Trophoblast cell (in vitro differentiated cells and primary cell): ENCODE results near the gene ASS1.

ENCODE experiments used
- DNase-seq, 2 donors: peaks; one replicate each; pipeline ENCODE4 v3.0.0-alpha.2; 2016
- H2AFZ ChIP-seq: 2 replicates; pipeline ENCODE4 v1.6.1; 2013; ENCODE audit warnings: low read length, moderate library complexity, mild to moderate bottlenecking; ENCODE audit not compliant: insufficient read depth, poor library complexity
- H2AK5ac ChIP-seq: 2 replicates; pipeline ENCODE4 v1.6.1; 2013; ENCODE audit warnings: mild to moderate bottlenecking, low read length
- H2BK120ac ChIP-seq: 2 replicates; pipeline ENCODE4 v1.6.1; 2013; ENCODE audit warnings: low read length, mild to moderate bottlenecking, moderate library complexity; ENCODE audit not compliant: insufficient read depth, poor library complexity
- H2BK12ac ChIP-seq: 2 replicates; pipeline ENCODE4 v1.6.1; 2013; ENCODE audit warnings: mild to moderate bottlenecking, low read length, moderate library complexity
- H2BK5ac ChIP-seq: 2 replicates; pipeline ENCODE4 v1.6.1; 2013; ENCODE audit warnings: low read length, low read depth, moderate library complexity, mild to moderate bottlenecking; ENCODE audit not compliant: poor library complexity
- H3K14ac ChIP-seq: 2 replicates; pipeline ENCODE4 v1.6.1; 2013; ENCODE audit warnings: mild to moderate bottlenecking, low read length
- H3K18ac ChIP-seq: 2 replicates; pipeline ENCODE4 v1.6.1; 2013; ENCODE audit warnings: mild to moderate bottlenecking, low read length
- H3K23ac ChIP-seq: 2 replicates; pipeline ENCODE4 v1.6.1; 2013; ENCODE audit warnings: low read length
- H3K27ac ChIP-seq: 2 replicates; pipeline ENCODE4 v1.5.1; 2013; ENCODE audit warnings: low read depth, mild to moderate bottlenecking, inconsistent platforms, low read length, moderate library complexity
- H3K27me3 ChIP-seq: 2 replicates; pipeline ENCODE4 v1.6.1; 2013; ENCODE audit warnings: inconsistent platforms, mild to moderate bottlenecking, low read length, moderate library complexity; ENCODE audit not compliant: insufficient read depth
- H3K36me3 ChIP-seq, 2 experiments: 1 replicate in 1 of 2; 2 replicates in 1 of 2; pipeline ENCODE4 v1.6.1; 2013; ENCODE audit warnings: low read length in 2 of 2, mild to moderate bottlenecking in 2 of 2, moderate library complexity in 1 of 2; ENCODE audit not compliant: insufficient read depth in 2 of 2, control insufficient read depth in 1 of 2
- H3K4ac ChIP-seq: 2 replicates; pipeline ENCODE4 v1.6.1; 2013; ENCODE audit warnings: low read depth, mild to moderate bottlenecking, low read length, moderate library complexity
- H3K4me1 ChIP-seq, 2 experiments: 1 replicate in 1 of 2; 2 replicates in 1 of 2; pipeline ENCODE4 v1.6.1; 2013; ENCODE audit warnings: low read length in 2 of 2, mild to moderate bottlenecking in 2 of 2, moderate library complexity in 1 of 2; ENCODE audit not compliant: insufficient read depth in 2 of 2, control insufficient read depth in 1 of 2
- H3K4me2 ChIP-seq: 2 replicates; pipeline ENCODE4 v1.6.1; 2013; ENCODE audit warnings: inconsistent platforms, mild to moderate bottlenecking, low read length, moderate library complexity
- H3K4me3 ChIP-seq: 2 replicates; pipeline ENCODE4 v1.5.1; 2013; ENCODE audit warnings: mild to moderate bottlenecking, low read depth, low read length, inconsistent platforms
- H3K79me1 ChIP-seq: one replicate; pipeline ENCODE4 v1.6.1; 2013; ENCODE audit warnings: low read length
- H3K79me2 ChIP-seq: 2 replicates; pipeline ENCODE4 v1.6.1; 2013; ENCODE audit warnings: low read length, mild to moderate bottlenecking; ENCODE audit not compliant: control insufficient read depth, insufficient read depth, poor library complexity
- H3K9ac ChIP-seq: 2 replicates; pipeline ENCODE4 v1.6.1; 2013; ENCODE audit warnings: mild to moderate bottlenecking, low read length
- H3K9me3 ChIP-seq: 2 replicates; pipeline ENCODE4 v1.6.1; 2013; ENCODE audit warnings: low read depth, mild to moderate bottlenecking, control low read depth, inconsistent platforms, low read length; ENCODE audit not compliant: insufficient read depth
- H4K12ac ChIP-seq: 2 replicates; pipeline ENCODE4 v1.6.1; 2013; ENCODE audit warnings: low read depth, mild to moderate bottlenecking, low read length, moderate library complexity
- H4K8ac ChIP-seq: 2 replicates; pipeline ENCODE4 v1.6.1; 2013; ENCODE audit warnings: low read depth, mild to moderate bottlenecking, low read length, moderate library complexity
- H4K91ac ChIP-seq: one replicate; pipeline ENCODE4 v1.6.1; 2013; ENCODE audit warnings: low read depth, mild to moderate bottlenecking, low read length, moderate library complexity
- WGBS: extraction: QIAGEN DNeasy Blood & Tissue Kit; methylation state at CpG from one replicate; pipeline ENCODE4 v1.1.7; 2013; ENCODE audit warnings: missing lambda C conversion rate; ENCODE audit not compliant: insufficient read length, insufficient coverage; ENCODE audit errors: extremely low coverage; 5-methylcytosine and 5-hydroxymethylcytosine counted together

ASS1 gene

DNA sequence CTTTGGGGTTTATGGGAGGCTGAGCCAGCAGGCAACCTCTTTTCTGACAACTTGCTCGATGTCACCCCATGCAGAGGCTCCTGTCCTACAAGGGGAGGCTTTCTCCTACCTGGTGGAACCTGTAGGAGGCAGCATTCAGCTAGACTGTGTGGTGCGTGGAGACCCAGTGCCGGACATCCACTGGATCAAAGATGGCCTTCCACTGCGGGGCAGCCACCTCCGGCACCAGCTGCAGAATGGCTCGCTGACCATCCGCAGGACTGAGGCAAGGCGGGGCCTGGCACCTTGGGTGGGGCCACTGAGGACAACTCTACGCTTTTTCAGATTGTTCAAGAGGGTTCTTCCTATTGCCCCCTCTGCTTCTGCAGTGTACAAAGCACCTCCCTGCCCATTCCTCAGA, 36.1 kb upstream of the ASS1 start:
- Histone ChIP-seq H2AFZ (no peak overlapping the region), H3K9me3 (peaks cover 6% of the 10 kb centered on the region), H3K79me2 (no peaks in the 10 kb centered on the region), H3K4me2 (no peak overlapping the region), H4K8ac (no peak overlapping the region), H2BK120ac (no peak overlapping the region), H3K9ac (no peak overlapping the region), H3K23ac (no peak overlapping the region), H3K79me1 (no peaks in the 10 kb centered on the region), H3K14ac (no peak overlapping the region), H3K4me3 (no peak overlapping the region), H2BK12ac (no peak overlapping the region), H3K27me3 (no peaks in the 10 kb centered on the region), H3K4me1 (no peaks in the 10 kb centered on the region), H3K18ac (no peak overlapping the region), H2BK5ac (no peak overlapping the region), H4K12ac (no peak overlapping the region), H4K91ac (no peak overlapping the region), H3K4ac (no peak overlapping the region), H3K36me3 (no peaks in the 10 kb centered on the region), H3K27ac (no peak overlapping the region), H2AK5ac (no peak overlapping the region)
- WGBS, result no CpG with 5 or more reads among the region's 9 CpGs
- no peak for DNase-seq

DNA sequence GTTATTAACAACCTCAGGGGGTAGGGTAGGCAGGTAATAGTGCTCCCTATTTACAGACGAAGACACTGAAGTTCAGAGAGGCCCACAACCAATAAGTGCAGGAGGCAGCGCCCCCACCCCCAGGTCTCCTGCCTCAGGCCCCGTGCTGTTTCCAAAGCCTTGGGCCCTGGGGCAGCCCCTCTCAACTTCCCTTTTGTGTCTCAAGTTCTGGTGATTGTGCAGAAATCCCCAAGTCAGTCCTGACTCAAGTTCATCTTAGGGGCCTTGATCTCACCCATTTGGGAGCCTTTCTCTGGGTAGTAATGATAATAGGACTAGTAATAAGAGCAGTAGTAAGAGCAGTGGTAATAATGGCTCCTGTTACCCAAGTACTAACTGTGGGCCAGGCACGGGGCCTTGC, 35.5 kb upstream of the ASS1 start:
- Histone ChIP-seq H2BK120ac (no peak overlapping the region), H2AFZ (no peak overlapping the region), H2BK5ac (no peak overlapping the region), H3K27me3 (no peaks in the 10 kb centered on the region), H4K8ac (no peak overlapping the region), H2AK5ac (no peak overlapping the region), H3K9ac (no peak overlapping the region), H3K23ac (no peak overlapping the region), H3K36me3 (no peaks in the 10 kb centered on the region), H3K4me2 (no peak overlapping the region), H2BK12ac (no peak overlapping the region), H3K4ac (no peak overlapping the region), H3K4me3 (no peak overlapping the region), H4K12ac (no peak overlapping the region), H3K14ac (no peak overlapping the region), H3K79me2 (no peaks in the 10 kb centered on the region), H3K79me1 (no peaks in the 10 kb centered on the region), H3K27ac (no peak overlapping the region), H3K18ac (no peak overlapping the region), H3K4me1 (no peaks in the 10 kb centered on the region), H3K9me3 (peaks cover 6% of the 10 kb centered on the region), H4K91ac (no peak overlapping the region)
- WGBS, result no CpG with 5 or more reads among the region's 4 CpGs
- no peak for DNase-seq

DNA sequence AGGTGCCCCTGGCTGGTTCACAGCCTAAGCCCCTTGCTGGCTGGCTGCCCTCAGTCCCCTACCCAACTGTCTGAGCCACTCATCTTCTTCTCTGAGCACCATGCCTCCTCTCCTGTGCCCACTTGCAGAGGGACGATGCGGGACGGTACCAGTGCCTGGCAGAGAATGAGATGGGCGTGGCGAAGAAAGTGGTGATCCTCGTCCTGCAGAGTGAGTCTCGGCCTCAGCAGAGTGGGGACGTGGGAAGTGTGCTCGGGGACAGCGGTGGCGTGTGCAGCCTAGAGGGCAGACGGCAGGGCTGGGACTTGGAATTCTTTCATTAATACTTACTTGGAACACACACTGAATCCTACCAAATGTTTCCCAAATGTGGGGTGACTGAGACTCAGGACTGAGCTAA, 34.3 kb upstream of the ASS1 start:
- Histone ChIP-seq H3K9me3 (peaks cover 6% of the 10 kb centered on the region), H3K4me2 (no peak overlapping the region), H2BK120ac (no peak overlapping the region), H3K4ac (no peak overlapping the region), H3K4me3 (no peak overlapping the region), H2AK5ac (no peak overlapping the region), H3K4me1 (no peaks in the 10 kb centered on the region), H4K12ac (no peak overlapping the region), H3K23ac (no peak overlapping the region), H3K79me1 (no peaks in the 10 kb centered on the region), H2BK5ac (no peak overlapping the region), H3K36me3 (no peaks in the 10 kb centered on the region), H2AFZ (no peak overlapping the region), H3K14ac (no peak overlapping the region), H4K8ac (no peak overlapping the region), H3K27ac (no peak overlapping the region), H2BK12ac (no peak overlapping the region), H3K27me3 (no peaks in the 10 kb centered on the region), H3K79me2 (no peaks in the 10 kb centered on the region), H4K91ac (no peak overlapping the region), H3K18ac (no peak overlapping the region), H3K9ac (no peak overlapping the region)
- no peak for DNase-seq
- no CpG with 5 or more reads among the region's 12 CpGs for WGBS

DNA sequence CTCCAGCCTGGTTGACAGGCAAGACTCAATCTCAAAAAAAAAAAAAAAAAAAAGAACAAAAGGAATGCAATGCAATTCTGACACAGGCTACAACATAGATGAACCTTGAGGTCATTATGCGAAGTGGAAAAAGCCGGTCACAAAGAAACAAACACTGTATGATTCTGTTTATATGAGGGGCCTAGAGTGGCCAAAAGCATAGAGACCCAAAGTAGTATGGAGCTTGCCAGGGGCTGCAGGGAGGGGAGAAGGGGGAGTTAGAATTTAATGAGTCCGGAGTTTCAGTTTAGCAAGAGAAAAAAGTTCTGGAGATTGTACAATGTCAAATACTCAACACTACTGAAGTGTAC, 33.2 kb upstream of the ASS1 start:
- no peak for DNase-seq
- no peak overlapping the region for H2BK120ac ChIP-seq
- H2BK5ac ChIP-seq, result no peak overlapping the region
- H3K27ac ChIP-seq, result no peak overlapping the region
- H3K9ac ChIP-seq, result no peak overlapping the region
- no peak overlapping the region for H3K18ac ChIP-seq
- H3K36me3 ChIP-seq, result no peaks in the 10 kb centered on the region
- no peaks in the 10 kb centered on the region for H3K79me2 ChIP-seq
- peaks cover 6% of the 10 kb centered on the region for H3K9me3 ChIP-seq
- no peak overlapping the region for H4K91ac ChIP-seq
- H3K79me1 ChIP-seq, result no peaks in the 10 kb centered on the region
- no peak overlapping the region for H2AFZ ChIP-seq
- no peak overlapping the region for H3K4me3 ChIP-seq
- H2BK12ac ChIP-seq, result no peak overlapping the region
- no peak overlapping the region for H4K12ac ChIP-seq
- no peak overlapping the region for H3K4me2 ChIP-seq
- H3K23ac ChIP-seq, result no peak overlapping the region
- no peak overlapping the region for H4K8ac ChIP-seq
- H3K4me1 ChIP-seq, result no peaks in the 10 kb centered on the region
- WGBS, result no CpG with 5 or more reads among the region's 3 CpGs
- no peak overlapping the region for H3K14ac ChIP-seq
- no peak overlapping the region for H2AK5ac ChIP-seq
- no peak overlapping the region for H3K4ac ChIP-seq
- no peaks in the 10 kb centered on the region for H3K27me3 ChIP-seq
